ENCODE data around the gene FLYWCH1. TPM values are rescaled to one million over a fixed set of nuclear protein-coding genes. Genes with fewer than 3 reads are reported as not detected.
A peak's percentile ranks its signal among the peaks of the same experiment; 100 is the strongest.
"Not testable (repeated sequence)": the region's sequence is repeated elsewhere in the genome, so short reads cannot be mapped to it uniquely, and the experiment has no call there.

Gene FLYWCH1
- total RNA-seq, 2 donors from 2014 or later = 31.5 to 37.8 TPM

GRCh38 chr16:2907084-2907753, 4.5 kb upstream of the FLYWCH1 start:
- not testable (repeated sequence) for H3K36me3 ChIP-seq, H3K4me3 ChIP-seq, H3K27me3 ChIP-seq, H3K9me3 ChIP-seq
- TF ChIP-seq CTCF (IDR thresholded peaks at IDR 0.05) = peak; percentile 29 to 70
- DNase-seq (ENCODE audit: low spot score) = peak; percentile 75
- peak overlapping the region; percentile 39 to 60 for H3K27ac ChIP-seq
- peaks cover 0 to 29% of the 10 kb centered on the region in 2 donors for H3K4me1 ChIP-seq

- Histone ChIP-seq H3K27me3 (no peaks in the 10 kb centered on the region), H3K27ac (no peak overlapping the region), H3K36me3 (peaks cover 13% of the 10 kb centered on the region), H3K4me1 (peaks cover 0 to 32% of the 10 kb centered on the region in 2 donors), H3K4me3 (no peak overlapping the region), H3K9me3 (no peaks in the 10 kb centered on the region)
- no peak for TF ChIP-seq CTCF (IDR thresholded peaks at IDR 0.05)
- DNase-seq (ENCODE audit: low spot score) = no peak
Observed at GRCh38 chr16:2910441-2910969, 1.2 kb upstream of the FLYWCH1 start.

- H3K4me1 ChIP-seq = peaks cover 0 to 17% of the 10 kb centered on the region in 2 donors
- peak; percentile 60 for DNase-seq (ENCODE audit: low spot score)
- peak overlapping the region; percentile 87 to 93 for H3K27ac ChIP-seq
- no peaks in the 10 kb centered on the region for H3K27me3 ChIP-seq
- H3K36me3 ChIP-seq = peaks cover 19% of the 10 kb centered on the region
- H3K9me3 ChIP-seq = no peaks in the 10 kb centered on the region
- TF ChIP-seq CTCF (IDR thresholded peaks at IDR 0.05) = no peak
- H3K4me3 ChIP-seq = peak overlapping the region; percentile 76 to 94
Observed at GRCh38 chr16:2912330-2913199, 834 bp downstream of the FLYWCH1 start.

- H3K27ac ChIP-seq = peak overlapping the region in 1 of 2 donors; percentile 93
- H3K36me3 ChIP-seq = peaks cover 19% of the 10 kb centered on the region
- H3K4me1 ChIP-seq = peaks cover 0 to 16% of the 10 kb centered on the region in 2 donors
- no peak overlapping the region for H3K4me3 ChIP-seq
- no peak for DNase-seq (ENCODE audit: low spot score)
- TF ChIP-seq CTCF (IDR thresholded peaks at IDR 0.05) = no peak
- H3K27me3 ChIP-seq = no peaks in the 10 kb centered on the region
- H3K9me3 ChIP-seq = no peaks in the 10 kb centered on the region
Observed at GRCh38 chr16:2913603-2914002, 1.9 kb downstream of the FLYWCH1 start.

- Histone ChIP-seq H3K9me3 (no peaks in the 10 kb centered on the region), H3K27me3 (no peaks in the 10 kb centered on the region), H3K4me1 (peaks cover 0 to 16% of the 10 kb centered on the region in 2 donors), H3K27ac (no peak overlapping the region), H3K4me3 (no peak overlapping the region), H3K36me3 (peaks cover 19% of the 10 kb centered on the region)
- TF ChIP-seq CTCF (IDR thresholded peaks at IDR 0.05) = no peak
- no peak for DNase-seq (ENCODE audit: low spot score)
Observed at GRCh38 chr16:2914233-2914632, 2.5 kb downstream of the FLYWCH1 start.

Data from right atrium auricular region (tissue), 2 donors.